ENCODE results near the gene LEFTY1. TPM values are rescaled to one million over a fixed set of nuclear protein-coding genes. Genes with fewer than 3 reads are reported as not detected.
A peak's percentile ranks its signal among the peaks of the same experiment; 100 is the strongest.

The LEFTY1 gene
- total and polyA plus RNA-seq, 8 donors, result 0.61 to 6.9 (median 3.9) TPM; not detected in 1

- ATAC-seq (peak; percentile 89), DNase-seq (peak in 2 of 4 donors; percentile 67 to 73)
- TF ChIP-seq, protein P1, sequence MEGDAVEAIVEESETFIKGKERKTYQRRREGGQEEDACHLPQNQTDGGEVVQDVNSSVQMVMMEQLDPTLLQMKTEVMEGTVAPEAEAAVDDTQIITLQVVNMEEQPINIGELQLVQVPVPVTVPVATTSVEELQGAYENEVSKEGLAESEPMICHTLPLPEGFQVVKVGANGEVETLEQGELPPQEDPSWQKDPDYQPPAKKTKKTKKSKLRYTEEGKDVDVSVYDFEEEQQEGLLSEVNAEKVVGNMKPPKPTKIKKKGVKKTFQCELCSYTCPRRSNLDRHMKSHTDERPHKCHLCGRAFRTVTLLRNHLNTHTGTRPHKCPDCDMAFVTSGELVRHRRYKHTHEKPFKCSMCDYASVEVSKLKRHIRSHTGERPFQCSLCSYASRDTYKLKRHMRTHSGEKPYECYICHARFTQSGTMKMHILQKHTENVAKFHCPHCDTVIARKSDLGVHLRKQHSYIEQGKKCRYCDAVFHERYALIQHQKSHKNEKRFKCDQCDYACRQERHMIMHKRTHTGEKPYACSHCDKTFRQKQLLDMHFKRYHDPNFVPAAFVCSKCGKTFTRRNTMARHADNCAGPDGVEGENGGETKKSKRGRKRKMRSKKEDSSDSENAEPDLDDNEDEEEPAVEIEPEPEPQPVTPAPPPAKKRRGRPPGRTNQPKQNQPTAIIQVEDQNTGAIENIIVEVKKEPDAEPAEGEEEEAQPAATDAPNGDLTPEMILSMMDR (IDR thresholded peaks at IDR 0.05), result no peak
- peaks cover 0 to 75% of the 10 kb centered on the region in 2 donors for H3K36me3 ChIP-seq
- H3K9me3 ChIP-seq, result no peaks in the 10 kb centered on the region
- intact Hi-C loops (cut with DNase I), result no loop called here
- peak overlapping the region; percentile 68 to 76 for H3K27ac ChIP-seq
- H3K4me3 ChIP-seq, result no peak overlapping the region
- H3K4me1 ChIP-seq, result peaks cover 10 to 55% of the 10 kb centered on the region in 2 donors
- H3K27me3 ChIP-seq, result no peaks in the 10 kb centered on the region
These were observed 13.7 kb downstream of the LEFTY1 start for GRCh38 chr1:225875044-225875815.

GRCh38 chr1:225874431-225874830 is 14.5 kb downstream of the LEFTY1 start:
- no peak for ATAC-seq
- intact Hi-C loops (cut with DNase I), result no loop called here
- H3K36me3 ChIP-seq, result peaks cover 0 to 83% of the 10 kb centered on the region in 2 donors
- peaks cover 10 to 47% of the 10 kb centered on the region in 2 donors for H3K4me1 ChIP-seq
- H3K27me3 ChIP-seq, result no peaks in the 10 kb centered on the region
- H3K27ac ChIP-seq, result peak overlapping the region in 1 of 2 donors; percentile 68
- no peak for DNase-seq
- no peaks in the 10 kb centered on the region for H3K9me3 ChIP-seq
- no peak overlapping the region for H3K4me3 ChIP-seq
- TF ChIP-seq, protein P1 (IDR thresholded peaks at IDR 0.05), result no peak

GRCh38 chr1:225873281-225873850 is 15.6 kb downstream of the LEFTY1 start:
- no peak overlapping the region for H3K4me3 ChIP-seq
- TF ChIP-seq, protein P1 (IDR thresholded peaks at IDR 0.05), result no peak
- DNase-seq (no peak), ATAC-seq (no peak)
- peaks cover 5 to 36% of the 10 kb centered on the region in 2 donors for H3K4me1 ChIP-seq
- H3K36me3 ChIP-seq, result peaks cover 0 to 93% of the 10 kb centered on the region in 2 donors
- peak overlapping the region in 1 of 2 donors; percentile 18 for H3K27ac ChIP-seq
- no peaks in the 10 kb centered on the region for H3K9me3 ChIP-seq
- no peaks in the 10 kb centered on the region for H3K27me3 ChIP-seq
- intact Hi-C loops (cut with DNase I), result no loop called here

GRCh38 chr1:225872075-225872430 is 16.9 kb downstream of the LEFTY1 start:
- Histone ChIP-seq H3K9me3 (no peaks in the 10 kb centered on the region), H3K4me1 (peaks cover 0 to 23% of the 10 kb centered on the region in 2 donors), H3K27me3 (no peaks in the 10 kb centered on the region), H3K36me3 (peaks cover 0 to 100% of the 10 kb centered on the region in 2 donors), H3K27ac (no peak overlapping the region), H3K4me3 (no peak overlapping the region)
- no peak for DNase-seq
- ATAC-seq, result no peak
- TF ChIP-seq, protein P1 (IDR thresholded peaks at IDR 0.05), result no peak
- intact Hi-C loops (cut with DNase I), result no loop called here

- DNase-seq, result no peak
- intact Hi-C loops (cut with DNase I), result no loop called here
- ATAC-seq, result no peak
- TF ChIP-seq, protein P1 (IDR thresholded peaks at IDR 0.05), result no peak
- Histone ChIP-seq H3K36me3 (peaks cover 0 to 100% of the 10 kb centered on the region in 2 donors), H3K4me3 (no peak overlapping the region), H3K4me1 (peaks cover 0 to 22% of the 10 kb centered on the region in 2 donors), H3K27ac (no peak overlapping the region), H3K27me3 (no peaks in the 10 kb centered on the region), H3K9me3 (no peaks in the 10 kb centered on the region)
These were observed 17.4 kb downstream of the LEFTY1 start for GRCh38 chr1:225871359-225872074.

Data from left lung (tissue), 10 donors.